Spleen (tissue), 11 donors: ENCODE results near the gene CYB5A. TPM values are rescaled to one million over a fixed set of nuclear protein-coding genes. Genes with fewer than 3 reads are reported as not detected.

ENCODE experiments used
- DNase-seq: peaks from one replicate; pipeline ENCODE4 v3.0.0-alpha.2; 2020
- H3K27ac ChIP-seq, 8 donors: fragments of 200-600 bp; sonication (generic) in 7 of 8; 1 replicate in 4 of 8; 2 replicates in 4 of 8; pipeline versions ENCODE4 v1.5.0 to v1.8.0; 2016 to 2021; ENCODE audit warnings: inconsistent platforms in 4 of 8, mild to moderate bottlenecking in 4 of 8, moderate library complexity in 1 of 8
- H3K27me3 ChIP-seq, 7 donors: fragments of 200-600 bp; sonication (generic) in 6 of 7; replicated peaks in 1 of 7; 1 replicate in 4 of 7; 2 replicates in 3 of 7; pipeline versions ENCODE4 v1.5.0 to v1.8.0; 2016 to 2021; ENCODE audit warnings: inconsistent platforms in 3 of 7, mild to moderate bottlenecking in 1 of 7
- H3K36me3 ChIP-seq, 6 donors: fragments of 200-600 bp; sonication (generic) in 5 of 6; 1 replicate in 4 of 6; 2 replicates in 2 of 6; pipeline versions ENCODE4 v1.5.0 to v1.8.0; 2016 to 2021; ENCODE audit warnings: inconsistent platforms in 2 of 6
- H3K4me1 ChIP-seq, 6 donors: fragments of 200-600 bp; sonication (generic) in 5 of 6; 1 replicate in 3 of 6; 2 replicates in 3 of 6; pipeline versions ENCODE4 v1.5.0 to v1.8.0; 2016 to 2021; ENCODE audit warnings: inconsistent platforms in 3 of 6
- H3K4me3 ChIP-seq, 8 donors: fragments of 200-600 bp; sonication (generic) in 7 of 8; 1 replicate in 4 of 8; 2 replicates in 4 of 8; pipeline versions ENCODE4 v1.5.0 to v1.8.0; 2016 to 2021; ENCODE audit warnings: inconsistent platforms in 4 of 8, mild to moderate bottlenecking in 4 of 8, moderate library complexity in 2 of 8
- H3K9me3 ChIP-seq, 8 donors: fragments of 200-600 bp; sonication (generic) in 7 of 8; 1 replicate in 4 of 8; 2 replicates in 4 of 8; pipeline versions ENCODE4 v1.5.0 to v1.8.0; 2016 to 2021; ENCODE audit warnings: inconsistent platforms in 4 of 8
- CTCF ChIP-seq, 11 experiments: fragments of 200-600 bp in 7 of 11; fragments of 450-650 bp in 4 of 11; sonication (generic) in 4 of 11; IDR thresholded peaks in 8 of 11; conservative IDR thresholded peaks in 3 of 11; 1 replicate in 7 of 11; 2 replicates in 4 of 11; pipeline versions ENCODE4 v1.4.0 to v1.8.0; 2016 to 2021; ENCODE audit warnings: antibody characterized with exemption in 11 of 11, inconsistent platforms in 4 of 11, mild to moderate bottlenecking in 1 of 11
- POLR2A ChIP-seq, 3 donors: fragments of 450-650 bp; IDR thresholded peaks; one replicate each; pipeline ENCODE4 v1.5.1; 2017; ENCODE audit warnings: antibody characterized with exemption in 3 of 3, mild to moderate bottlenecking in 1 of 3
- POLR2AphosphoS5 ChIP-seq, 3 donors: sonication (generic); formaldehyde crosslinking; IDR thresholded peaks; one replicate each; pipeline ENCODE4 v1.5.1; 2017; ENCODE audit warnings: antibody characterized with exemption in 3 of 3
- WGBS, 5 donors: extraction: QIAGEN DNeasy Blood & Tissue Kit in 3 of 5; methylation state at CpG; one replicate each; pipeline versions ENCODE4 v1.1.5 to v1.1.7; 2013 to 2018; 5-methylcytosine and 5-hydroxymethylcytosine counted together
- intact Hi-C: fragments of 100-400 bp; cut with DNase I; formaldehyde crosslinking; loops from one replicate; pipeline ENCODE4 v1.15.0; 2023; ENCODE audit warnings: low total_unique reads
- polyA plus RNA-seq, 3 donors: library from polyadenylated mRNA; stranded (reverse); fragments of 200-250 nt; gene quantifications; one replicate each; pipeline ENCODE4 v1.2.1, GENCODE V29; 2013
- total RNA-seq, 7 donors: library from RNA; depleted of rRNA in 3 of 7; stranded (reverse); fragments of >200 nt in 3 of 7; fragmentation: NEBNext Ultra II Directional in 4 of 7; extraction: Animal tissue kit (Norgen Biotek cat#: 25700) in 4 of 7; gene quantifications; one replicate each; pipeline versions ENCODE4 v1.1.0 to v1.2.1, GENCODE V29; 2016 to 2021
- donor health status: healthy with polysubstance abuse.
- donor health status: DM: no; HTN: no; CAD: no; lungs with moderate emphysema.
- donor health status: DM: no; HTN: no; CAD: no.
- donor health status: Bipolar disorder and iron deficiency.
- donor health status: healthy.
- donor health status: DM: no; HTN: no; CAD: no.
- donor health status: DM: yes; HTN: yes; CAD: no.

CYB5A gene
- total and polyA plus RNA-seq, 10 donors: 54.6 to 137 (median 111) TPM

- WGBS, 5 donors: 84 to 91% (median 88%) methylated on average over 10 of the region's 10 CpGs
- H3K4me3 ChIP-seq: no peak overlapping the region
- H3K4me1 ChIP-seq: peaks cover 0 to 7% (median 0%) of the 10 kb centered on the region in 6 donors
These were observed 61.9 kb downstream of the CYB5A start for GRCh38 chr18:74229891-74230290.

GRCh38 chr18:74229005-74229404 lies 62.8 kb downstream of the CYB5A start:
- no peaks in the 10 kb centered on the region for H3K9me3 ChIP-seq
- peaks cover 0 to 3% (median 0%) of the 10 kb centered on the region in 6 donors for H3K4me1 ChIP-seq
- 91 to 100% (median 95%) methylated on average over 3 of the region's 3 CpGs for WGBS, 5 donors
- no peaks in the 10 kb centered on the region for H3K36me3 ChIP-seq
- no peak for DNase-seq
- H3K27me3 ChIP-seq: no peaks in the 10 kb centered on the region
- intact Hi-C loops: no loop called here
- no peak overlapping the region for H3K27ac ChIP-seq
- H3K4me3 ChIP-seq: no peak overlapping the region
- TF ChIP-seq POLR2AphosphoS5 (IDR thresholded peaks at IDR 0.05) (no peak), POLR2A (IDR thresholded peaks at IDR 0.05) (no peak), CTCF (IDR thresholded peaks at IDR 0.05 in 8 of 11, conservative IDR thresholded peaks at IDR 0.05 in 3 of 11) (no peak)

More at GRCh38 chr18:74229891-74230290, 61.9 kb downstream of the CYB5A start:
- no peak for DNase-seq
- intact Hi-C loops: no loop called here
- Histone ChIP-seq H3K36me3 (no peaks in the 10 kb centered on the region), H3K27ac (no peak overlapping the region), H3K27me3 (no peaks in the 10 kb centered on the region), H3K9me3 (no peaks in the 10 kb centered on the region)
- no peak for TF ChIP-seq POLR2AphosphoS5 (IDR thresholded peaks at IDR 0.05)
- TF ChIP-seq POLR2A (IDR thresholded peaks at IDR 0.05): no peak
- no peak for TF ChIP-seq CTCF (IDR thresholded peaks at IDR 0.05 in 8 of 11, conservative IDR thresholded peaks at IDR 0.05 in 3 of 11)

- H3K36me3 ChIP-seq: no peaks in the 10 kb centered on the region
- H3K27ac ChIP-seq: no peak overlapping the region
- H3K27me3 ChIP-seq: no peaks in the 10 kb centered on the region
- no peaks in the 10 kb centered on the region for H3K9me3 ChIP-seq
- intact Hi-C loops: no loop called here
- WGBS, 5 donors: 74 to 93% (median 89%) methylated on average over 5 of the region's 5 CpGs
- no peak for DNase-seq
- TF ChIP-seq CTCF (IDR thresholded peaks at IDR 0.05 in 8 of 11, conservative IDR thresholded peaks at IDR 0.05 in 3 of 11) (no peak), POLR2A (IDR thresholded peaks at IDR 0.05) (no peak), POLR2AphosphoS5 (IDR thresholded peaks at IDR 0.05) (no peak)
- H3K4me3 ChIP-seq: no peak overlapping the region
- H3K4me1 ChIP-seq: no peaks in the 10 kb centered on the region
These were observed 63.5 kb downstream of the CYB5A start for GRCh38 chr18:74228312-74228711.

- DNase-seq: no peak
- Histone ChIP-seq H3K36me3 (no peaks in the 10 kb centered on the region), H3K4me3 (no peak overlapping the region), H3K27ac (no peak overlapping the region), H3K27me3 (no peaks in the 10 kb centered on the region), H3K9me3 (no peaks in the 10 kb centered on the region), H3K4me1 (no peaks in the 10 kb centered on the region)
- intact Hi-C loops: no loop called here
- WGBS, 5 donors: 83 to 96% (median 96%) methylated on average over 10 of the region's 10 CpGs
- no peak for TF ChIP-seq POLR2AphosphoS5 (IDR thresholded peaks at IDR 0.05)
- TF ChIP-seq CTCF (IDR thresholded peaks at IDR 0.05 in 8 of 11, conservative IDR thresholded peaks at IDR 0.05 in 3 of 11): no peak
- no peak for TF ChIP-seq POLR2A (IDR thresholded peaks at IDR 0.05)
These were observed 65.1 kb downstream of the CYB5A start for GRCh38 chr18:74226666-74227065.
